ENCODE measurements around the gene BOK.

GRCh38 chr2:241563571-241563980 lies 5.0 kb downstream of the BOK start:
- TF ChIP-seq POLR2A (IDR thresholded peaks at IDR 0.05; ENCODE audit: low read depth, low read length) (no peak), TAF1 (IDR thresholded peaks at IDR 0.05; ENCODE audit: borderline replicate concordance, low read depth, low read length) (no peak)

Data from GM12892 (cell line).